PFSK-1 (cell line): ENCODE results near the gene INSYN1. TPM values are rescaled to one million over a fixed set of nuclear protein-coding genes. Genes with fewer than 3 reads are reported as not detected.

Experiments
- FOXP2 ChIP-seq: optimal IDR thresholded peaks from 2 replicates; pipeline ENCODE3; 2011; ENCODE audit warnings: borderline replicate concordance, control low read depth, inconsistent platforms; ENCODE audit not compliant: insufficient read depth; ENCODE audit errors: extremely low read length, extremely low read depth
- POLR2AphosphoS5 ChIP-seq: IDR thresholded peaks from 2 replicates; pipeline ENCODE4 v1.6.1; 2012; ENCODE audit warnings: low read depth, mild to moderate bottlenecking, control low read depth, low read length, moderate library complexity
- REST ChIP-seq, 2 experiments: IDR thresholded peaks; 2 replicates each; pipeline versions ENCODE4 v1.6.1 to v1.8.0; 2011 to 2012; ENCODE audit warnings: low read depth in 2 of 2, low read length in 2 of 2, control low read depth in 1 of 2, inconsistent platforms in 1 of 2, mild to moderate bottlenecking in 1 of 2, moderate library complexity in 1 of 2; ENCODE audit not compliant: insufficient read depth in 1 of 2
- SIN3A ChIP-seq: IDR thresholded peaks from 2 replicates; pipeline ENCODE4 v1.6.1; 2012; ENCODE audit warnings: mild to moderate bottlenecking, low read length, moderate library complexity, borderline replicate concordance; ENCODE audit not compliant: insufficient read depth
- TAF1 ChIP-seq: IDR thresholded peaks from 2 replicates; pipeline ENCODE4 v1.6.1; 2012; ENCODE audit warnings: low read length, control low read depth, borderline replicate concordance; ENCODE audit not compliant: insufficient read depth
- polyA plus RNA-seq: library from polyadenylated mRNA; unstranded; fragments of >200 nt; gene quantifications from one replicate; pipeline ENCODE4 v1.2.1, GENCODE V29; 2012; ENCODE audit warnings: low read depth, missing spikeins; ENCODE audit not compliant: insufficient read length

INSYN1 gene
- polyA plus RNA-seq = 7.5 TPM

DNA sequence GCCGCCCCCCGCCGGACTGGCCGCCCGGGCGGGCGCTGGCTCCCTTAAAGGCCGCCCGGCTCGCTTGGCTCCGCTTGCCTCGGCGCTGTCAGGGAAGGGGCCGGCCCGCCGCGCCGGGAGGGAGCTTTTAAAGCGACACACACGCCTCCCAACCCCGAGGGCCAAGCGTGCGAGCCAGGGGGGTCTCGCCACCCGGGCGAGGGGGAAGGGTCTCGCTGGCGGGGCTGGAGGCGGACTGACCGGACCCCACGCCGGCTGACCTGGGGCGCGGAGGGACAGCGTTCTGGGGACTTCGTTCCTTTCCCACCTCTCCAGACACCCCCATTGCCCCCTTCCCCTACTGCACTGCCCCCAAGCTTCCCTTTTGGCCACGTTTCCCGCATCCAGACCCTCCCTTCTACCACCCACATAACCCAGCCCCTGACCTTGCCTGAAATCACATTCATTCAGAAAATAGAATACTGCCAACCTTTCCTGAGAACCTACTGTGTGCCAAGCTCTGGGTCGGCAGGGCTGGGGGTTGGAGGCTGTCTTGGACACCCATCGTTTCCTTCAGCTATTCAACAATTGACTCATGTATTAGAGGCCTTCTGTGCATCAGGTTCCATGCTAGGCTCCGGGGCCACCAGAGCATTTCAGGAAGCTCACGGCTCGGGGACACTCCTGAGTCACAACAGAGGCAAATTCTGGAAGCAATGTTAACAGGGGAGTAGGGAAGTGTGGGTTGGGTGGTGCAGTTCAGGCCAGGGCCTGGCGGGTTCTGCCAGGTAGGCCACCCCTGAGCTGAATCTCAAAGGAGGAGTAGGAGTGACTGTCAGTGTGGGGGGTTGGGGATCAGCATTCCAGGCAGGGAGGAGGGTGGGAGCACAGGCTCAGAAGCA, at the start of gene INSYN1:
INSYN1 (minus strand) TSS at position 102 of the 881 bp plus-strand sequence. CDS start 2,221 bp downstream, outside the sequence.
- no peak for TF ChIP-seq SIN3A
- peak; percentile 16 for TF ChIP-seq FOXP2
- TF ChIP-seq POLR2AphosphoS5 = no peak
- TF ChIP-seq TAF1 = no peak

GRCh38 chr15:73802431-73803041, 49.4 kb upstream of the INSYN1 start:
- no peak for TF ChIP-seq POLR2AphosphoS5
- no peak for TF ChIP-seq TAF1
- no peak for TF ChIP-seq FOXP2
- TF ChIP-seq SIN3A = no peak
- TF ChIP-seq REST (IDR thresholded peaks at IDR 0.05; ENCODE audit: insufficient read depth in 1 of 2, low read depth in 2 of 2, low read length in 2 of 2) = no peak

GRCh38 chr15:73800662-73801345, 47.7 kb upstream of the INSYN1 start:
- TF ChIP-seq REST (IDR thresholded peaks at IDR 0.05; ENCODE audit: insufficient read depth in 1 of 2, low read depth in 2 of 2, low read length in 2 of 2) (peak in 1 of 2 experiments; percentile 12; a peak in 1 of 4 replicates), SIN3A (no peak), POLR2AphosphoS5 (no peak), FOXP2 (no peak), TAF1 (no peak)

GRCh38 chr15:73799466-73799865, 46.3 kb upstream of the INSYN1 start:
- no peak for TF ChIP-seq FOXP2
- no peak for TF ChIP-seq REST (IDR thresholded peaks at IDR 0.05; ENCODE audit: insufficient read depth in 1 of 2, low read depth in 2 of 2, low read length in 2 of 2)
- no peak for TF ChIP-seq SIN3A
- TF ChIP-seq TAF1 = no peak
- no peak for TF ChIP-seq POLR2AphosphoS5

DNA sequence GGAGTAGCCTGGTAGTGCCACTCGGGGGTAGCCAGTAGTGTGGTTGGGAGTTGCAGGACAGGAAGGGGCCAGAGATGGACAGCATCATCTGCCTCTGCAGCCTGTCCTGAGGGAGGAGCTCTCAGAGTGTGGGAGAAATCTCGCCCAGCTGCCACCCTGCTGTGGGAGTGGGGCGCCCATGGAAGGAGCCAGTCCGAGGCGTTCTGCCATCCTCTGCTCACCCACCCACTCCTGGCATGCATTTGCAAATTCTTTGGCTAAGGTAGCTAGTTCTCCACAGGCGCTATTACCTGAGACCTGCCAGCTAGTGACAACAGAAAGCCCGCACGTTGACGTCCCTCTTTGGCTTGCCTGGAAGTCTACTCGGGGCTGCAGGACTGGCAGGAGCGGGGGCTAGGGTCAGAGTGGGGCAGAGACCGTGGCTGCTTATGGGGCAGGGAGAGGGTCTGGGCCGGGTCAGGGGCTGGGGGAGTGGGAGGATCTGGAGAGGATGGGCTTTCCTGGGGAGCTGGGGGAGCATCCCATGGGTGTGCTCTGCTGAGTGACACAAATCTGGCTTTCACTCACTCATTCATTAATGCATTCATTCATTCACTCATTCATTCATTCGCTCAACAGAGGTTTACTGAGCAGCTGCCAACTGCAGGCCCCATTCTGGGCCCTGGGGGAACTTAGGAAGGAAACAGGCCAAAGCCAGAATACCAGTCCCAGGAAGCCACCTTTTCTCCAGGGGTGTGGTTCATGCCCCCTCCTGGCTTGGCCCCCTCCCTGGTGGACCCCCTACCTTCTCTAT, 44.4 kb upstream of the INSYN1 start:
- TF ChIP-seq FOXP2 (no peak), TAF1 (no peak), POLR2AphosphoS5 (no peak), REST (IDR thresholded peaks at IDR 0.05; ENCODE audit: insufficient read depth in 1 of 2, low read depth in 2 of 2, low read length in 2 of 2) (no peak), SIN3A (no peak)
